A673 (cell line): ENCODE results near the gene KRTAP5-3. TPM values are rescaled to one million over a fixed set of nuclear protein-coding genes. Genes with fewer than 3 reads are reported as not detected.

Source experiments
- BruUV-seq: library from RNA; stranded (reverse); fragments of 400-500 nt; replicated peaks from 2 replicates; lab custom pipeline; 2021; lab: Mats Ljungman, UMichigan
- CTCF ChIA-PET: fragments of 300-600 bp; sonication (Branson Sonifier 250); formaldehyde crosslinking; loops from one replicate; lab custom pipeline; 2022; ENCODE audit warnings: antibody characterized with exemption; lab: Charles Lee
- POLR2A ChIA-PET: fragments of 300-600 bp; sonication (Branson Sonifier 250); formaldehyde crosslinking; loops from one replicate; lab custom pipeline; 2022; ENCODE audit warnings: antibody characterized with exemption; ENCODE audit not compliant: low non-redundant PET; lab: Charles Lee
- DNase-seq: peaks from one replicate; pipeline ENCODE4 v3.0.0-alpha.2; 2015; ENCODE audit warnings: low spot score
- H3K27ac ChIP-seq: fragments of 200-600 bp; sonication (generic); 2 replicates; pipeline ENCODE4 v1.5.1; 2016; ENCODE audit warnings: mixed run types, low read depth, mild to moderate bottlenecking, mixed read lengths, antibody characterized with exemption, low read length; ENCODE audit not compliant: poor library complexity, severe bottlenecking
- H3K27me3 ChIP-seq: fragments of 200-600 bp; sonication (generic); replicated peaks from 2 replicates; pipeline ENCODE4 v1.6.1; 2017; ENCODE audit warnings: mixed run types, low read depth, mild to moderate bottlenecking, mixed read lengths, antibody characterized with exemption, low read length; ENCODE audit not compliant: insufficient read depth, poor library complexity
- H3K36me3 ChIP-seq: fragments of 200-600 bp; sonication (generic); 2 replicates; pipeline ENCODE4 v1.6.1; 2016; ENCODE audit warnings: mixed run types, mild to moderate bottlenecking, mixed read lengths, antibody characterized with exemption, low read length; ENCODE audit not compliant: insufficient read depth, poor library complexity, severe bottlenecking
- H3K4me1 ChIP-seq: fragments of 200-600 bp; sonication (generic); 2 replicates; pipeline ENCODE4 v1.6.1; 2017; ENCODE audit warnings: mixed run types, mild to moderate bottlenecking, mixed read lengths, antibody characterized with exemption, low read length; ENCODE audit not compliant: insufficient read depth, poor library complexity, severe bottlenecking
- H3K4me3 ChIP-seq: fragments of 200-600 bp; sonication (generic); 2 replicates; pipeline ENCODE4 v1.5.1; 2016; ENCODE audit warnings: low read depth, mixed run types, mild to moderate bottlenecking, mixed read lengths, low read length; ENCODE audit not compliant: poor library complexity, severe bottlenecking
- H3K9me3 ChIP-seq: fragments of 200-600 bp; sonication (generic); 2 replicates; pipeline ENCODE4 v1.6.1; 2016; ENCODE audit warnings: mixed run types, low read depth, mild to moderate bottlenecking, mixed read lengths, antibody characterized with exemption, low read length; ENCODE audit not compliant: poor library complexity, severe bottlenecking
- CTCF ChIP-seq: fragments of 300-800, 200-600 bp; sonication (generic); conservative IDR thresholded peaks from 2 replicates; pipeline ENCODE4 v1.5.1; 2017; ENCODE audit warnings: low read depth, mild to moderate bottlenecking, antibody characterized with exemption, low read length, moderate library complexity, mixed read lengths
- EZH2 ChIP-seq: fragments of 200-600 bp; sonication (generic); IDR thresholded peaks from 2 replicates; pipeline ENCODE4 v1.6.1; 2017; ENCODE audit warnings: borderline replicate concordance, low read depth, mild to moderate bottlenecking, mixed read lengths, antibody characterized with exemption, low read length; ENCODE audit not compliant: poor library complexity, severe bottlenecking
- intact Hi-C: fragments of 100-400 bp; cut with micrococcal nuclease; formaldehyde crosslinking; loops from one replicate; pipeline ENCODE4 v1.10.0; 2022; ENCODE audit not compliant: unreplicated experiment
- total RNA-seq: library from RNA; stranded (reverse); gene quantifications from 2 replicates; pipeline ENCODE4 v1.2.3, GENCODE V29; 2021

Gene KRTAP5-3
- total RNA-seq, 1 experiment from 2014 or later = not detected

- POLR2A ChIA-PET = no interaction called here
- CTCF ChIA-PET = no interaction called here
- no peaks in the 10 kb centered on the region for H3K9me3 ChIP-seq
- no peak overlapping the region for H3K27ac ChIP-seq
- DNase-seq = no peak
- no peaks in the 10 kb centered on the region for H3K4me1 ChIP-seq
- H3K27me3 ChIP-seq = peaks cover 4% of the 10 kb centered on the region
- BruUV-seq = no TSS peak
- TF ChIP-seq CTCF = no peak
- no peak for TF ChIP-seq EZH2
- intact Hi-C loops = no loop called here
- H3K4me3 ChIP-seq = no peak overlapping the region
- no peaks in the 10 kb centered on the region for H3K36me3 ChIP-seq
Observed at GRCh38 chr11:1639666-1640065, 31.4 kb upstream of the KRTAP5-3 start.

GRCh38 chr11:1639102-1639620 lies 30.9 kb upstream of the KRTAP5-3 start:
- no peak for TF ChIP-seq CTCF
- TF ChIP-seq EZH2 = no peak
- ChIA-PET CTCF (no interaction called here), POLR2A (no interaction called here)
- H3K4me1 ChIP-seq = no peaks in the 10 kb centered on the region
- no peaks in the 10 kb centered on the region for H3K9me3 ChIP-seq
- no peaks in the 10 kb centered on the region for H3K36me3 ChIP-seq
- H3K4me3 ChIP-seq = no peak overlapping the region
- H3K27ac ChIP-seq = no peak overlapping the region
- intact Hi-C loops = no loop called here
- DNase-seq = peak; percentile 13
- no TSS peak for BruUV-seq
- H3K27me3 ChIP-seq = peaks cover 4% of the 10 kb centered on the region

- Histone ChIP-seq H3K36me3 (no peaks in the 10 kb centered on the region), H3K4me1 (no peaks in the 10 kb centered on the region), H3K9me3 (no peaks in the 10 kb centered on the region), H3K27ac (no peak overlapping the region), H3K27me3 (peaks cover 4% of the 10 kb centered on the region), H3K4me3 (no peak overlapping the region)
- POLR2A ChIA-PET = no interaction called here
- no peak for DNase-seq
- CTCF ChIA-PET = no interaction called here
- intact Hi-C loops = no loop called here
- no TSS peak for BruUV-seq
- TF ChIP-seq EZH2 = no peak
- no peak for TF ChIP-seq CTCF
Observed at GRCh38 chr11:1638344-1638743, 30.1 kb upstream of the KRTAP5-3 start.
